HUES48 (cell line): Measurements from ENCODE around the gene CYB5R3.

Experiments
- H3K27ac ChIP-seq: one replicate; pipeline ENCODE4 v1.7.0; 2013; ENCODE audit warnings: low read depth, low read length, inconsistent platforms
- H3K27me3 ChIP-seq: 2 replicates; pipeline ENCODE4 v1.6.1; 2013; ENCODE audit warnings: mild to moderate bottlenecking, low read length; ENCODE audit not compliant: control insufficient read depth, insufficient read depth
- H3K36me3 ChIP-seq: 2 replicates; pipeline ENCODE4 v1.6.1; 2013; ENCODE audit warnings: low read length; ENCODE audit not compliant: control insufficient read depth, insufficient read depth
- H3K4me1 ChIP-seq: 2 replicates; pipeline ENCODE4 v1.6.1; 2013; ENCODE audit warnings: mild to moderate bottlenecking, low read length; ENCODE audit not compliant: control insufficient read depth, insufficient read depth
- H3K4me3 ChIP-seq: 2 replicates; pipeline ENCODE4 v1.5.1; 2013; ENCODE audit warnings: mild to moderate bottlenecking, low read depth, low read length
- H3K9ac ChIP-seq: 2 replicates; pipeline ENCODE4 v1.6.1; 2013; ENCODE audit warnings: mild to moderate bottlenecking, low read depth, low read length, moderate library complexity
- H3K9me3 ChIP-seq: 2 replicates; pipeline ENCODE4 v1.6.1; 2013; ENCODE audit warnings: low read length; ENCODE audit not compliant: control insufficient read depth, insufficient read depth

CYB5R3 gene

DNA sequence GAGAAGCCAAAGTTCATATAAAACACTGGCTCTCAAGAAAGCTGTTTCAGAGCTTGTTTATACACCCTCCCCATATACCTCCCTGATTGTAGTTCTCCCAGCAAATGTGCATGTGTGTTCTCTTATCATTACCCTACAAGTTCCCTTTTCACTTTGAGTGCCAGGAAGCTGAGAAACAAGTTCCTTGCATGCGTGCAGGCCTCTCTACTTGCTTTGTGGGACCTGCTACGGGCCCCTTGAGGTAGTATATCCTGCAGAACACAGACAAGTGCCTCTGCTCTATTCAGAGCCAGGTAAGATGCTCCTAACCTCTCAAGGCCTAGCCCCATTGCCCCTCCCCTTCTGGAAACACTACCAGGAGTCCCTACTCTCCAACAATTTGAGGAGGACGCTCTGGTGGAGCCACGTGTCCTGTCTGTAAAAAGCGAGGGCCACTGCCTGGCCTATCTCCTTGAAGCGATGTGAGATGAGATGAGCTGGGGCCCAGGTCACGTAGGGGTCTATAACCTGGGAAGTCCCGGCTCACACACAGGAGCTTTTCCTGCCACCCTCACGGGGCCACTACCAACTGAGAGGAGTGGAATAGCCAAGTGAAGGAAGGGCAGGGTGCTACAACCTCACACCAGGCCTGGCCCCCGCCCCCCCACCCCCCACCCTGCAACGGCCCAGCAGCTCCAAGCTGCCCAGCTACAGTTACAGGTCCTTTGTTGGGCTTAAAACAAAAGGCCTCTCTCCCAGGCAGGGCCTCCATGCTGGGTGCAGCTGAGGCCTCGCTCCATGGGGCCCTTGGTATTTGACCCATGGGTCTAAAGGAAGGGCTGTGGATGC, 6.2 kb downstream of the CYB5R3 start:
- H3K4me3 ChIP-seq, result no peak overlapping the region
- H3K9me3 ChIP-seq, result no peaks in the 10 kb centered on the region
- no peak overlapping the region for H3K9ac ChIP-seq
- H3K4me1 ChIP-seq, result peaks cover 16% of the 10 kb centered on the region
- H3K36me3 ChIP-seq, result no peaks in the 10 kb centered on the region; the same call in 1 of the 2 replicates
- no peak overlapping the region for H3K27ac ChIP-seq
- no peaks in the 10 kb centered on the region for H3K27me3 ChIP-seq

- Histone ChIP-seq H3K4me3 (no peak overlapping the region), H3K27ac (no peak overlapping the region)
Measured at GRCh38 chr22:42641801-42642413, 7.3 kb downstream of the CYB5R3 start.

GRCh38 chr22:42639541-42640241, 9.5 kb downstream of the CYB5R3 start:
- H3K4me3 ChIP-seq, result no peak overlapping the region
- H3K36me3 ChIP-seq, result peaks cover 7% of the 10 kb centered on the region
- no peaks in the 10 kb centered on the region for H3K27me3 ChIP-seq
- no peaks in the 10 kb centered on the region for H3K9me3 ChIP-seq
- H3K27ac ChIP-seq, result no peak overlapping the region
- H3K9ac ChIP-seq, result no peak overlapping the region
- peaks cover 12% of the 10 kb centered on the region for H3K4me1 ChIP-seq

More at GRCh38 chr22:42641801-42642413, 7.3 kb downstream of the CYB5R3 start:
- H3K4me1 ChIP-seq, result peaks cover 16% of the 10 kb centered on the region
- no peaks in the 10 kb centered on the region for H3K9me3 ChIP-seq
- no peak overlapping the region for H3K9ac ChIP-seq
- H3K27me3 ChIP-seq, result no peaks in the 10 kb centered on the region
- no peaks in the 10 kb centered on the region; the same call in 1 of the 2 replicates for H3K36me3 ChIP-seq

DNA sequence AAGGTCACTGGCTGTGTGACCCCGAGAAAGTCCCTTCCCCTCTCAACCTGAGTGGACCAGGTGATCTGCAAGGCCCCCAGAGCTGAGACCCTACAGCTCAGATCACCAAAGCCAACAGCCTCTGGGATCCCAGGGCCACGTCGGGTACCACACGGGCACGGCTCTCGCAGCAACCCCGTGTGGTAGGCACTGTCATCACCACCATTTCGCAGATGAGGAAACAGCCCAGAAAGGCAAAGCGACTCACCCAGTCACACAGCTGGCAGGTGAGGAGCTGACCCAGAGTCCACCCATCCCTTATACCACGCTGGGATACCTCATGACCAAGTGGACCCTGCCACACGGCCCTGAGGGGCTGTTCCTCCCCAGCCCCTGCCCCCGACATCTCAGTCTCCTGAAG, 11.6 kb downstream of the CYB5R3 start:
- no peaks in the 10 kb centered on the region for H3K4me1 ChIP-seq
- no peak overlapping the region for H3K27ac ChIP-seq
- peaks cover 17% of the 10 kb centered on the region for H3K36me3 ChIP-seq
- no peaks in the 10 kb centered on the region for H3K9me3 ChIP-seq
- H3K4me3 ChIP-seq, result no peak overlapping the region
- no peak overlapping the region for H3K9ac ChIP-seq
- no peaks in the 10 kb centered on the region for H3K27me3 ChIP-seq

DNA sequence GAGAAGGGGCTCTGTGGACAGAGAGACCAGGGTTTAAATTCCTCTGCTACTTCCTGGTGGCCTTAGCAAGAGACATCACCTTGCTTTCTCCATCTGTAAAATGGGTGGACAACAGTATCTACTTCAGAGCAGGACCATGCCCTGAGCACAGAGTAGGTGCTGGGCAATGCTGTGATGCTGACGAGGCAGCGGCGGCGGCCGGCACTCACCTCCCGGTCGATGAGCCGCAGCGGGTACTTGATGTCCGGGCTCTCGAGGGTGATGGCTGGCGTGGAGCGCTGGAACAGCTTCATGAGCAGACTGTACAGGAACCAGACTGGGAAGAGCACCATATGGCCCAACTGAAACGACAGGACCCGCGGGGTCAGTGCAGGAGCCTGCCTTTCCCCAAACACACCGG, 12.7 kb downstream of the CYB5R3 start:
- peaks cover 27% of the 10 kb centered on the region for H3K36me3 ChIP-seq
- H3K4me3 ChIP-seq, result no peak overlapping the region

DNA sequence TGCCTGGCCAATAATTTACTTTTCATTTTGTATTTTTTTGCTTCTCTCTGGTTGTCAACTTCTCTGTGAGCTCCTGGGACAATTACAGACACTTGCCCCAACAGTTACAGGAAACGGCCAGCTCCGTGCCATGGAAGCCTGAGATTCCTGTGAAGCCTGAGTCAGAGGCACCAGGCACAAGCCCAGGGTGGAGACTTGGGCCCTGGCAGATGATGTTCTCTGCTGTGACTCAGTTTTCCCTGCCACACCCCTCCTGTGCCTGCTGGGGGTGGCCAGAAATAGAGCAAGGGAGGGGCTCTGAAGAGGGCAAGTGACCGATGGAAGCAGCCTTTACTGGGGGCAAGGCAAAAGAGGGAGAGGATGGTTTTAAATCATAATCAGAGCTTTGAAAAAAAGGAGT, 13.7 kb downstream of the CYB5R3 start:
- H3K36me3 ChIP-seq, result peaks cover 36% of the 10 kb centered on the region
- no peaks in the 10 kb centered on the region for H3K9me3 ChIP-seq
- H3K27me3 ChIP-seq, result no peaks in the 10 kb centered on the region
- no peaks in the 10 kb centered on the region for H3K4me1 ChIP-seq
- no peak overlapping the region for H3K4me3 ChIP-seq
- no peak overlapping the region for H3K9ac ChIP-seq
- no peak overlapping the region for H3K27ac ChIP-seq

More for the DNA sequence above, 12.7 kb downstream of the CYB5R3 start:
- Histone ChIP-seq H3K4me1 (no peaks in the 10 kb centered on the region), H3K27me3 (no peaks in the 10 kb centered on the region), H3K27ac (no peak overlapping the region), H3K9me3 (no peaks in the 10 kb centered on the region), H3K9ac (no peak overlapping the region)

GRCh38 chr22:42633013-42633412, 16.2 kb downstream of the CYB5R3 start:
- H3K27ac ChIP-seq, result no peak overlapping the region
- H3K4me1 ChIP-seq, result no peaks in the 10 kb centered on the region
- H3K9ac ChIP-seq, result no peak overlapping the region
- no peaks in the 10 kb centered on the region for H3K27me3 ChIP-seq
- peaks cover 56% of the 10 kb centered on the region for H3K36me3 ChIP-seq
- no peak overlapping the region for H3K4me3 ChIP-seq
- H3K9me3 ChIP-seq, result no peaks in the 10 kb centered on the region

DNA sequence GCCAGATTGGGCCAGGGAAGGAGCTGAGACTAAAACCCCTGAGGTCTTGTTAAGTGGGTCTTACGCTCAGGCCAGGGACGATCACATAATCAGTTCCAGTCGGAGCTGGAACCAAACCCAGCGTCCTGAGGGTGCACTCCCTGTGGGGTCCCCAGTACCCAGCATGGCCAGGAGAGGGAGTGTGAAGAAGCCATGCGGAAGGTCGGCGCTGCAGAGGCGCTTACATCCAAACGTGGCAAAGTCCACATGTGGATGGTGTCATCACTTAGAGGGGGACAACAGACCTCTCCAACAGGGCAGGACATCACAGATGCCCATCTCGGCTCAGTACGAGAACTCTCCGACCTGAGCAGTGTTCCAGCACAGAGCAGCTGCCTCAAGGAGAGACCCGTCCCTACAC, 17.1 kb downstream of the CYB5R3 start:
- no peak overlapping the region for H3K9ac ChIP-seq
- no peaks in the 10 kb centered on the region for H3K4me1 ChIP-seq
- no peak overlapping the region for H3K27ac ChIP-seq
- H3K4me3 ChIP-seq, result no peak overlapping the region
- peaks cover 65% of the 10 kb centered on the region for H3K36me3 ChIP-seq
- no peaks in the 10 kb centered on the region for H3K27me3 ChIP-seq
- H3K9me3 ChIP-seq, result no peaks in the 10 kb centered on the region

DNA sequence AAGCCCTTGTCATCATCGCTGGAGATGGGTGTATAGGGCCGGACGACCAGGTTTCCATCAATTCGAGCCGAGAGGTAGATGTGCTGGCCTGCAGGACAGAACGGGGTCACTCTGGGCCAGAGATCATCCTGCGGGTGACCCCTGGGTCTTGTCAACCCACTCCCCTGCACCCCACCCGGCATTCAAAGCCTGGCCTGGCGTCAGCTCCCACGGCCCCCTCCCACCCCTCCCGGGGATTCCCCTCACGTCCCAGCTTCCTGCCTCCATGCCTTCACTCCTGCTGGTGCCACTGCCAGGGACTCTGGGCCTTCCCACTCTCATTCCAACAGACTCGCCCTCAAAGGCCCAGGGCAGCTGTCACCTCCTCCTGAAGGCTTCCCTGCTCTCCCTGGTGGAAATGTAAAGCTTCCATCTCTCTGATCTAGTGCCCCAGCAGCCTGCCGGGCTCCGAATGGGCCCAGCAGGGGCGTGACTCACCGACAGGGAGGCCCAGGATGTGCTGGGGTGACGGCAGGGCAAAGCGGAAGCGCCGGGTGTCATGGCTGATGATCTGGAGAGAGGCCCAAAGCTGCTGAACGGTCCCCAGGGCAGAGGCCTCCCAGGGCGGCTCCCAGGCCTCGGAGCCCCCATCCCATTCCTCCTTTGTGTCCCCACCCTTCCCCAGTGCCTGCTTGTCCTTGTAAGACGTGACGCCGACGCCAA, 18.1 kb downstream of the CYB5R3 start:
- no peaks in the 10 kb centered on the region for H3K27me3 ChIP-seq
- no peaks in the 10 kb centered on the region for H3K9me3 ChIP-seq
- no peak overlapping the region for H3K9ac ChIP-seq
- H3K36me3 ChIP-seq, result peaks cover 74% of the 10 kb centered on the region
- no peaks in the 10 kb centered on the region for H3K4me1 ChIP-seq
- no peak overlapping the region for H3K27ac ChIP-seq
- no peak overlapping the region for H3K4me3 ChIP-seq

GRCh38 chr22:42630211-42630610, 19.0 kb downstream of the CYB5R3 start:
- Histone ChIP-seq H3K36me3 (peaks cover 74% of the 10 kb centered on the region), H3K9me3 (no peaks in the 10 kb centered on the region), H3K27me3 (no peaks in the 10 kb centered on the region), H3K27ac (no peak overlapping the region), H3K4me1 (no peaks in the 10 kb centered on the region), H3K4me3 (no peak overlapping the region), H3K9ac (no peak overlapping the region)
